DMS53 treated with DMSO at 0.1 percent for 48 hours (cell line): ENCODE data around the gene ENOPH1.
"Not testable (repeated sequence)": the region's sequence is repeated elsewhere in the genome, so short reads cannot be mapped to it uniquely, and the experiment has no call there.

Source experiments
- DNase-seq: peaks from one replicate; lab custom pipeline; 2025; ENCODE audit not compliant: unreplicated experiment; lab: John Stamatoyannopoulos, UW

The ENOPH1 gene

GRCh38 chr4:82430193-82430963 lies at the start of gene ENOPH1, which contains the start of gene HNRNPDL:
TSS of gene ENOPH1 (plus strand) at chr4:82430590. CDS start at chr4:82430830, 240 bp downstream.
TSS of gene HNRNPDL (minus strand) at chr4:82430462. CDS start at chr4:82429690, 772 bp downstream.
- peak; percentile 79 for DNase-seq

GRCh38 chr4:82380831-82381230 lies 49.6 kb upstream of the ENOPH1 start:
- DNase-seq: no peak

GRCh38 chr4:82381235-82381634 lies 49.2 kb upstream of the ENOPH1 start:
- no peak for DNase-seq

- DNase-seq: no peak
Measured at GRCh38 chr4:82381661-82382296, 48.6 kb upstream of the ENOPH1 start.

- no peak for DNase-seq
Measured at GRCh38 chr4:82382751-82383150, 47.6 kb upstream of the ENOPH1 start.

- not testable (repeated sequence) for DNase-seq
Measured at GRCh38 chr4:82386312-82386711, 44.1 kb upstream of the ENOPH1 start.

- DNase-seq: no peak
Measured at GRCh38 chr4:82388405-82388804, 42.0 kb upstream of the ENOPH1 start.

- DNase-seq: not testable (repeated sequence)
Measured at GRCh38 chr4:82390061-82390460, 40.3 kb upstream of the ENOPH1 start.

GRCh38 chr4:82394896-82395295 lies 35.5 kb upstream of the ENOPH1 start:
- peak; percentile 76 for DNase-seq

GRCh38 chr4:82397527-82397926 lies 32.9 kb upstream of the ENOPH1 start:
- no peak for DNase-seq

GRCh38 chr4:82398263-82398662 lies 32.1 kb upstream of the ENOPH1 start:
- DNase-seq: no peak

GRCh38 chr4:82401600-82401999 lies 28.8 kb upstream of the ENOPH1 start:
- no peak for DNase-seq

GRCh38 chr4:82402196-82402775 lies 28.1 kb upstream of the ENOPH1 start:
- no peak for DNase-seq

- DNase-seq: no peak
Measured at GRCh38 chr4:82403725-82404124, 26.7 kb upstream of the ENOPH1 start.

- not testable (repeated sequence) for DNase-seq
Measured at GRCh38 chr4:82415061-82415460, 15.3 kb upstream of the ENOPH1 start.

GRCh38 chr4:82415922-82416365 lies 14.4 kb upstream of the ENOPH1 start:
- no peak for DNase-seq

- no peak for DNase-seq
Measured at GRCh38 chr4:82419451-82419850, 10.9 kb upstream of the ENOPH1 start.

- peak; percentile 6 for DNase-seq
Measured at GRCh38 chr4:82421796-82422560, 8.4 kb upstream of the ENOPH1 start.

- DNase-seq: no peak
Measured at GRCh38 chr4:82422616-82423015, 7.8 kb upstream of the ENOPH1 start.

- DNase-seq: peak; percentile 5
Measured at GRCh38 chr4:82423245-82424054, 6.9 kb upstream of the ENOPH1 start.
